NT2/D1 (cell line): ENCODE measurements around the gene XPC.

ENCODE experiments used
- DNase-seq: peaks from one replicate; pipeline ENCODE4 v3.0.0-alpha.2; 2011; ENCODE audit warnings: low read depth, low spot score
- H3K27me3 ChIP-seq: 2 replicates; pipeline ENCODE4 v1.6.0; 2011; ENCODE audit warnings: mild to moderate bottlenecking; ENCODE audit not compliant: insufficient read length, insufficient read depth
- H3K36me3 ChIP-seq: 2 replicates; pipeline ENCODE4 v1.6.1; 2011; ENCODE audit warnings: mild to moderate bottlenecking, low read length, mixed read lengths; ENCODE audit not compliant: insufficient read depth, insufficient read length
- H3K4me1 ChIP-seq: 2 replicates; pipeline ENCODE4 v1.5.1; 2011; ENCODE audit not compliant: insufficient read depth, insufficient read length
- H3K4me3 ChIP-seq: 2 replicates; pipeline ENCODE4 v1.5.1; 2011; ENCODE audit warnings: low read depth; ENCODE audit not compliant: insufficient read length
- H3K9ac ChIP-seq: 2 replicates; pipeline ENCODE4 v1.6.0; 2011; ENCODE audit warnings: low read depth; ENCODE audit not compliant: insufficient read length
- H3K9me3 ChIP-seq: 2 replicates; pipeline ENCODE4 v1.5.1; 2011; ENCODE audit warnings: mild to moderate bottlenecking, low read length; ENCODE audit not compliant: insufficient read depth
- SUZ12 ChIP-seq: IDR thresholded peaks from 2 replicates; pipeline ENCODE4 v1.6.1; 2011; ENCODE audit not compliant: insufficient read length, insufficient read depth; ENCODE audit errors: extremely low read depth
- YY1 ChIP-seq: IDR thresholded peaks from 2 replicates; pipeline ENCODE4 v1.6.1; 2011; ENCODE audit not compliant: insufficient read length, insufficient read depth
- ZNF274 ChIP-seq: IDR thresholded peaks from 2 replicates; pipeline ENCODE4 v1.6.1; 2011; ENCODE audit warnings: mild to moderate bottlenecking, low read depth, low read length

XPC gene

DNA sequence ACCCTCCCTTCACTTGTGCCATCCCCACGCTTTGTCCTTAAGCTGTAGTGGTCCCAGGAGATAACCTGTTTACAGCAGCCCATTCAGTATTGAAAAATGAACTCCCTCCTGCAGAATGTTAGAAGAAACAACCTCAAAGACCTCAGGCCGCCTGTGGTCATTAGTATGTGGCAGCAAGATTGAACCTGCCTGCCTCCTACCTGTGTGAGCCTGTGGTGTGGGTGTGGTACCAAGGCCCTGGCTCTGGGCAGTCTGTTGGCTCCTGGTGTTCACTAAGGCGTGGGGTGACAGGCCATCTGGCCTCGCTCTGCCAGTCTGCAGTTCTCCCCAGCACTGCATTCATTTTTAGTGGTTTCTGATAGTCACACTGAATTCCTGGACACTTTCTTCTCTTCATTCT is 21.2 kb upstream of the XPC start:
- Histone ChIP-seq H3K36me3 (peaks cover 53% of the 10 kb centered on the region), H3K4me3 (no peak overlapping the region), H3K4me1 (peaks cover 3% of the 10 kb centered on the region), H3K9me3 (no peaks in the 10 kb centered on the region), H3K27me3 (no peaks in the 10 kb centered on the region), H3K9ac (no peak overlapping the region)
- TF ChIP-seq ZNF274 (no peak), YY1 (no peak), SUZ12 (no peak)
- no peak for DNase-seq

DNA sequence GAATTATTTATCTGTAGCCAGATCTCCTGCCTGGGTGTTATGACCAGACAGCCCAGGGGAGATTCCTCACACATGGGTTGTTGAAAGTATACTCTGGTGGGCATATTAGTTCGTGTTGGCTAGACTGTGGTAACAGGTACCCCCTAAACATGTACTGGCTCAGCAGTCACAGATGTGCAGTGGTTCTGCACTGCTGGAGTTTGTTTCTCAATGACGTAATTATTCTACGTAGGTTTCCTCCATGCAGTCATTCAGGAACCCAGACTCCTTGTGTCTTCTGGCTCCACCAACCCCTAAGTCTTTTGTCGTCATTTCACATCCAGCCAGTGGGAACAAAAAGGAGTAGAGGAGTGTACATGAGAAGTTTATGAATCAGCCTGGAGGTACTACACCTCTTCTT is 16.5 kb upstream of the XPC start:
- Histone ChIP-seq H3K36me3 (peaks cover 52% of the 10 kb centered on the region), H3K27me3 (no peaks in the 10 kb centered on the region), H3K4me3 (no peak overlapping the region), H3K4me1 (no peaks in the 10 kb centered on the region), H3K9me3 (no peaks in the 10 kb centered on the region), H3K9ac (no peak overlapping the region)
- no peak for DNase-seq
- TF ChIP-seq ZNF274 (no peak), SUZ12 (no peak), YY1 (no peak)

DNA sequence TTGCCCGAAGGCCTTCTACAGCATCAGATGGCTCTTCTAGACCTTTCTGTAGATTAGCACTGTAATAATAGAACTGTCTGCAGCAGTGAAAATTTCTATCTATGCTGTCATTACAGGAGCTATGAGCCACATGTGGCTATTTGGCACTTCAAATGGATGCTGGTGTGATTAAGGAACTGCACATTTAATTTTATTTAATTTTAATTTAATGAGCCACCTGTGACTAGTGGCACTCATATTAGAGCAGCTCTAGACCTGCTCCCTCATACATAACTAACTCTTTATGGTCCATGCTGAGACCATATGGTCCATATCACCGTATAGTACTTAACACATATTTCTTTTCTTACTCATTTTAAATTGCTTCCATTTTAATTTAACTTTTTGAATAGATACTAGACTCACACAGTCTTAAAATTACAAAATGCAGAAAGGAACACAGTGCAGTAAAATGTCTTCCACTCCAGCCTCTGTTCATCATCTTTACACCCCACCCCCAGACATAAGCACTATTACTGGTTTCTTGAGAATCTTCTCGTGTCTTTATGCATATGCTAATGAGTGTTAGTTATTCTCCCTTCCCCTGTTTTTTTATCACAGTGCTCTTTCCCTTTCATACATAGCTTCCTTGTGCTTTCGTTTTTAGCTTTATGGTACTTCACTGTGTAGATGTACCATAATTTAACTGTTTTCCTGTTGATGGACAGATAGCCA is 9.8 kb upstream of the XPC start:
- H3K4me1 ChIP-seq = no peaks in the 10 kb centered on the region
- H3K9ac ChIP-seq = no peak overlapping the region
- no peak for DNase-seq
- no peaks in the 10 kb centered on the region for H3K27me3 ChIP-seq
- TF ChIP-seq ZNF274 (no peak), SUZ12 (no peak), YY1 (no peak)
- no peaks in the 10 kb centered on the region for H3K9me3 ChIP-seq
- H3K36me3 ChIP-seq = peaks cover 49% of the 10 kb centered on the region
- H3K4me3 ChIP-seq = no peak overlapping the region

DNA sequence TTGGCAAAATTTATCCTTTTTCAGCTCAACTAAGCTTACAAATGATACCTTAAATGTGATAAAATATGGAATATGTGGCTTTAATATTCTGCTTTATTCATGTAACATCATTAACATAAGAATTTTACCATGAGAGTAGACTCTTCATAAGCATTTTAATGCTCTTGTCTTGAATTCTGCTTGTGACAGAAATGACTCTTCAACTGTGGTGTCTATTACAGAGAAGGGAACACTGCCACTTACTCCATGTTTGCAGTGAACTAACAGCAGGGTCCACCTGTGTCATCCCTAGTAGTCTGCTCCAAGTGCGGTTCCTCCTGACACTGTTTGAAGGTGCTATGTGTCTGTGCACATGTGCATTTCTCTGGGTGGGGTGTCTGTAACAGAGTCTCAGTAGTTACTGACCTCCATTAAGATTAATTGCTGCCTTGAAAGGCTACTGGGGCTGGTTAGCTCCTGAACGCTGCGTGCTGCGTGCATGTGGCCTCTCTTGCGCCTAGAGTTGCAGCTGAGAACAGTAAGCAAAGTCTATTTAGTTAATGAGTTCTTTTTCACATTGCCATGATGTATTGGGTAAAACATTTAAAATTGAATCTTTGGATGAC is 8.6 kb upstream of the XPC start:
- H3K36me3 ChIP-seq = peaks cover 62% of the 10 kb centered on the region
- no peak for TF ChIP-seq SUZ12
- TF ChIP-seq YY1 = no peak

DNA sequence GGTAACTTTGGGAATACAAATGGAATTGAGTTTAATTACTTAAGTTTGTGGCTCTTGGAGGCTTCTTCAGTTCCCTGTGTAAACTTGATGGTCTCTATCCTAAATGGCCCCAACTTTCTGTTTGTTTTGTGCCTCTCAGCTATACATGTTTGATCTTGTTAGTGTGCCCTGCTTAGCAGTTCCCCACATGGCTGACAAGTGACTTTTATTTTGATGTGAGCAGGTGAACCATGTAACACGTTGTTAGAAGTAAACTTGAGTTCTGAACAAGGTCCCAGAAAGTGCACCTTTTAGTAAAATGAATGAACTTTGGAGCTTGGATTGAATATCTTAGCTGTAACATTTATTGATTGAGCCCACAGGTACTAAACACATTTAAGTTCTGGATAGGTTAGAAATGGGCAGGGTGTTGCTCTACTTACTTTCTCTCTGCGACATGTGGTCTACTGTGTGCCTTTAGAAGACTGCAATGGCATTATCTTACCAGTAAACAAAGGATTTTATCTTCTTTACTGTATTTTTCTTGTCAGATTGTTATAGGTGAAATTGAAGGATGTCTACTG is 4.7 kb upstream of the XPC start:
- Histone ChIP-seq H3K27me3 (no peaks in the 10 kb centered on the region), H3K36me3 (peaks cover 66% of the 10 kb centered on the region), H3K4me3 (no peak overlapping the region), H3K4me1 (no peaks in the 10 kb centered on the region), H3K9me3 (no peaks in the 10 kb centered on the region), H3K9ac (no peak overlapping the region)
- DNase-seq = no peak
- no peak for TF ChIP-seq SUZ12

More for the DNA sequence above, 8.6 kb upstream of the XPC start:
- no peaks in the 10 kb centered on the region for H3K27me3 ChIP-seq
- DNase-seq = no peak
- H3K4me1 ChIP-seq = no peaks in the 10 kb centered on the region
- no peak overlapping the region for H3K9ac ChIP-seq
- no peak overlapping the region for H3K4me3 ChIP-seq
- no peaks in the 10 kb centered on the region for H3K9me3 ChIP-seq

DNA sequence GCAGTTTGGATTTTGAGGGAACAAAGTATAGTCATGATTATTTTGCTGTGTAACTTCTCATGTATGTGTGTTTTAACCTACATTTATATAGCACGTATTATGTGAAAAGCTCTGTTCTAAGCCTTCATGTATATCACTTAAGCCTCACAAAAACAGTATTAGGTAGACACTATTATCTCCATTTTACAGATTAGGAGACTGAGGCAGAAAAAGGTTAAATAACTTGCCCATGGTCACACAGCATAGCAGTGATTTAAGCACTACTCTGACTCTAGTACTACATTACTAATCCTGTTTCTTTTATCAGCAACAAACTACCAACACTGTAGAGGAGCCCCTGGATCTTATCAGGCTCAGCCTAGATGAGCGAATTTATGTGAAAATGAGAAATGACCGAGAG is 2.9 kb upstream of the XPC start:
- H3K9me3 ChIP-seq = no peaks in the 10 kb centered on the region
- H3K36me3 ChIP-seq = peaks cover 50% of the 10 kb centered on the region
- no peak for DNase-seq
- H3K4me1 ChIP-seq = no peaks in the 10 kb centered on the region
- TF ChIP-seq ZNF274 (no peak), SUZ12 (no peak), YY1 (no peak)
- H3K27me3 ChIP-seq = no peaks in the 10 kb centered on the region
- no peak overlapping the region for H3K4me3 ChIP-seq
- H3K9ac ChIP-seq = no peak overlapping the region

DNA sequence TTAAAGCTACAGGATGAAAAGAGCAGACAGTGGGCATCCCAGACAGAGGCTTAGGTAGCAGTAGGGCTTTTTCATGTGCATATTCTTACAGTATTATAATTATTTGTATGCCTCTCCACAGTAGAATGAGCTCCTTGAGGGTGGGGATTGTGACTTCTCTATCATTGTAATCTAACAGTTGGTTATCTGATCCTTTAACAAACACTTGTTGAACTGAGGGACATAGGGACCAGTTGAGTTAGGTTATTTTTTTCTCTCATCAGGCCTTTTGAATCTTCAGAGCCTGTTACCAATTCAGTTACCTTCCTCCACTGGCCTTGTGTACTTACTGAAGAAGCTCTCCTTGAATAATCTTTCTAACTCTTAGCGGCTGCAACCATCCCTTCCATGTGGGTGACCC is 1.4 kb upstream of the XPC start:
- Histone ChIP-seq H3K4me3 (peak overlapping the region; percentile 86), H3K9me3 (no peaks in the 10 kb centered on the region), H3K9ac (no peak overlapping the region), H3K27me3 (no peaks in the 10 kb centered on the region), H3K4me1 (no peaks in the 10 kb centered on the region), H3K36me3 (peaks cover 36% of the 10 kb centered on the region)
- DNase-seq = no peak
- TF ChIP-seq SUZ12 = no peak
- no peak for TF ChIP-seq ZNF274
- TF ChIP-seq YY1 = no peak
